ENCODE measurements around the gene GRIN2A.

- TF ChIP-seq CTCF (IDR thresholded peaks at IDR 0.05) (no peak), ZFX (IDR thresholded peaks at IDR 0.05; ENCODE audit: borderline replicate concordance) (no peak)
Measured at GRCh38 chr16:9820476-9821246, 361.6 kb downstream of the GRIN2A start.
